Islet precursor cell (in vitro differentiated cells): ENCODE data around the gene PACS1.

ENCODE experiments used
- DNase-seq: peaks from one replicate; pipeline ENCODE4 v3.0.0-alpha.2; 2018

Gene PACS1

DNA sequence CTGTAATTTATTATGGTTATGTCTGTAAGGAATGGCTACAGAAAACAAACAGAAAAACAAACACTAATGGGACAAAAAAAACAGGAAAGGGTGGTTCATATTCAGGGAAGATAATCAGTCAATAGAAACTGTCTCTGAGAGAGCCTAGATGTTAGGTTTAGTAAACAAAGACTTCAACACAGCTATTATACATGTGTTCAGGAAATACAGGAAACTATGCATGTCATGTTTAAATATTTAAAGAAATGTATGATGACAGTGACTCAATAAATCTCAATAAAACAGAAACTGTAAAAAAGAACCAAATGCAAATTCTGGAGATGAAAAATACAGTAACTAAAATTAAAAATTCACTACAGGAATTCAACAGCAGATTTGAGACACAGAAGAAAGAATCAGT lies 76.0 kb downstream of the PACS1 start:
- no peak for DNase-seq

DNA sequence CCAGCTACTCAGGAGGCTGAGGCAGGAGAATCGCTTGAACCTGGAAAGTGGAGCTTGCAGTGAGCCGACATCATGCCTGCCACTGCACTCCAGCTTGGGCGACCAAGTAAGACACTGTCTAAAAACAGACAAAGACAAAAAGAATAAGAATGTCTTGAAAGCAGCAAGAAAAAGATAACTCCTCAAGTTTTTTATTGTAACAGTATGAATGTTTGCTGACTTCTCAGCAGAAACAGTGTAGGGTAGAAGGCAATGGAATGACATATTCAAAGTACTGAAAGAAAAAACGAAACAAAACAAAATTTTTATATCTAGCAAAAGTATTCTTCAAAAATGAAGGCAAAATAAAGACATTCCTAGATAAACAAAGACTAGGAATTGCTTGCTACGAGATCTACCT lies 76.9 kb downstream of the PACS1 start:
- DNase-seq = no peak

DNA sequence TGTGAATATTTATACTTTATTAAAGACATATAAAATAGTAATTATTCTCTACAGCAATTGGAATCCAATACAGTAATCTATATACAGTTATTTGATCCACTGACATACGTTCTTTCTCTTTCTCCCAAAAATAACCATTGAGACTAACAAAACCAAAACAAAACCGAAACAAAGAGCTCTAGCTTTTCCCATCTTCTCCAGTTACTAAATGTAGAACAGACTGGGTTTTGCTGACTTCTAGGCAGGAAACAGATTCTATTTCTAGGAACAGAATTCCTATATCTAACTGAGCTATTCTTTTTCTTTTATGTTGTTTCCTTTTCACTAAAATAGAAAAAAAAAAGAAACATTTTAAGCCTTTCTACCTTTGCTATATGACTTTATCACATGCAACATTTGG lies 80.1 kb downstream of the PACS1 start:
- DNase-seq = no peak

DNA sequence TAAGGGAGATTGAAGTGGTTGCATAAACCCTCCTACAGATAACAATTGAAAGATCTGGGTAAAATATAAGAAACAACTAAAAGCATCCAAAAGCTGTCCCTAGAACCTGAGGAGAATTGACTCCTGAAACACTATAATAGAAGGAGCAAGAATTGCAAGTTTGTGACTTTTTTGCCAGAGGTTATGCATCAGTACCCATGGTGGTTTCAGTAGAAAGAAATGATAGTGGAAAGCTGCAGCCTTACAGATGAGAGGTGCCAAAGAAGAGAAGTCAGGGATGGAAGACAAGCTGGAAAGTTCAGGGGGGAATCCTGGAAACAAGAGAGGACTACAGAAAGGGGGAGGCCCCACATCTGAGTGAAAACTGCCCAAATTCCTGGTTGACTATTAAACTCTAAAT lies 80.7 kb downstream of the PACS1 start:
- DNase-seq = no peak

DNA sequence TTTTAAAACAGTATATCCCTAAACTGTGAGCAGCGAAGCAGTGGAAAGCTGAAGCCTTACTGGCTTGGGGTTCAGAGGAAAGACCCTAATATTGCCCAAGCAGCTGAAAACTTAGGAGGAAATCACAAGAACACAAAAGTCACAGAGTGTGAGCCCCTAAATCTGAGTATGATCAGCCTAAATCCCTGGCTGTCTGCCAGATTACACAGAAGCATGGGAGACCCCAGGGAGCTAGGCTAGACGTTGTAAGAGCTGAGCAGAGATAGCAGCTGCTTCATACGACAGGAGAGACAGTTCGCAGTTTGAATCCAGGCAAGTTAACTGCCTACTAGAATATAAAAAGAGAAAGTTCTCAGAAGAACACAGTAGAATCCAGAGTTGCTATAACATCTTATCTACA lies 81.2 kb downstream of the PACS1 start:
- DNase-seq = no peak

DNA sequence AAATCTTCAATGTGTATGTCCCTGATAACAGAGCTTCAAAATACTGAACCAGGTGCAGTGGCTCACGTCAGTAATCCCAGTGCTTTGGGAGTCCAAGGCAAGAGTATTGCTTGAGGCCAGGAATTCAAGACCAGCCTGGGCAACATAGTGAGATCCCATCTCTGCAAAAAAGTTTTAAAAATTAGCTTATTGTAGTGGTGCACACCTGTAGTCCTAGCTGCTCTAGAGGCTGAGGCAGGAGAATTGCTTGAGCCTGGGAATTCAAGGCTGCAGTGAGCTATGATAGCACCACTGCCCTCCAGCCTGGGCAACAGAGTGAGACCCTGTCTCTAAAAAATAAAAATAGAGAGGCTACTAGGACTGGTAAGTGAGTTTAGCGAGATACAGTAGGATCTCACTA lies 84.0 kb downstream of the PACS1 start:
- DNase-seq = no peak

DNA sequence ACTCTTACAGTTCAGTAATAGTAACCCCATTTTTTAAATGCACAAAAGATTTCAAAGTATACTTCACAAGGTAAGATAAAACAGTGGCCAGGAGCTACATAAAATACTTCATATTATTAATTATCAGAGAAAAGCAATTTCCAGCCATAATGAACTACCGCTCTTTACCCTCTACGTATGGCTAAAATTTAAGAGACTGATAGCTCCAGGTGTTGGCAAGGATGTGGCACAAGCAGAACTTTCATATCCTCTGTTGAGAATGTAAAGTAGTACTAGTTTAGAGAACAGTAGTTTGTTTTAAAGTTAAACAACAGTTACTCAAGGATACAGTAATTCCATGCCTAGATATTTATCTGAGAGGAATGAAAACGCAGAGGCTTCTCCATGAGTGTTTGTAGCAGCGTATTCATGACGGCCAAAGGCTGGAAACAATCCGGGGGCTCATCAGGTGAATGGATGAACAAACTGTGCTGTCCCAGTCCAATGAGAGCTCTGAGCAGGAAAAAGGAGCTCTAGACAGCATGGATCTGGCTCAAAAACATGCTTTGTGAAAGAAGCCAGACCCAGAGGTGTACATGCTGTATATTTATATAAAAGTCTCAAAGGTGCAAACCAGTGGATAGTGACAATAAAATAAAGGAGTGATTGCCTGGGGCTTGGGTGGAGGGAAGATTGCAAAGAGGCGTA lies 85.5 kb downstream of the PACS1 start:
- no peak for DNase-seq

DNA sequence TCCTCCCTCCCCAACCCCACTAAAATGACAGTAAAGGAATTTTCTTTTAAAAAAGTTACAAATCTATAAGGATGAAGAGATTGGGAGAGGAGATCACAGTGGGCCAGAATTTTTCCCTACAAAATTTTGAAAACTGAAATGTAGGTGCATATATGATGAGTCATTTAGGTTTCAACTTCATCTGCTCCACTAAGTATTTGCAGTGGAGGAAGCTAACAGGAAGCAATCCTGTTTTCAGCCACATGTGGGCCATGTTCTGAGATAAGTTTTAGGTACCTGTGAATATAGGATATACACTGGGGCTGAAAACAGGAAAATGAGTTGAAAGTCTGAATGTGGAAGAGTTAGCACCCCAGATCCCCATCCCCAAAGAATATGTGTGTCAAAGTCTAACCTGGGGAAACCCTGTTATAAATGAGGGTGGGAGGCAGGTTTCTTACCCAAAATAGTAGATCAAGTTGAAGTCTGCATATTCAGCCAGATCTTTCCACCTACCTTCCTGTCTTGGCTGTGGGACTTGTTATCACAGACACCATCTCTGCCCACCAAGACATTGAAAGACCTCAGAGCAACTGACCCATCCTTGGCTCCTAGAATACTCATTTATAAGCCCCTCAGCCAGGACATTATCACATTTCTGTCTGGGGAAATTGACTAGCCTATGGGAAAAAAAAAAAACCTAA lies 87.3 kb downstream of the PACS1 start:
- no peak for DNase-seq

DNA sequence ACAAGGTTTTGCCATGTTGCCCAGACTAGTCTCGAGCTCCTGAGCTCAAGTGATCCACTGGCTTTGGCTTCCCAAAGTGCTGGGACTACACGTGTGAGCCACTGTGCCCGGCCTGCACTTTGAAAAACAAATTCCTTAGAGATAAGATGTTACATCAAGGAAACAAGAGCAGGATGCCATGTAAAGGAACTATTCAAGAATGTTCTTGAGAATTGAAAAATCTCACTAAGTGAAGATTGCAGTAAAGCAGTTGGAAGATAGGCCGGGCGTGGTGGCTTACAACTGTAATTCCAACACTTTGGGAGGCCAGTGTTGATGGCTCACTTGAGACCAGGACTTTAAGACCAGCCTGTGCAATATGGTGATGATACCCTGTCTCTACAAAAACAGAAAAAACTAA lies 88.1 kb downstream of the PACS1 start:
- no peak for DNase-seq

DNA sequence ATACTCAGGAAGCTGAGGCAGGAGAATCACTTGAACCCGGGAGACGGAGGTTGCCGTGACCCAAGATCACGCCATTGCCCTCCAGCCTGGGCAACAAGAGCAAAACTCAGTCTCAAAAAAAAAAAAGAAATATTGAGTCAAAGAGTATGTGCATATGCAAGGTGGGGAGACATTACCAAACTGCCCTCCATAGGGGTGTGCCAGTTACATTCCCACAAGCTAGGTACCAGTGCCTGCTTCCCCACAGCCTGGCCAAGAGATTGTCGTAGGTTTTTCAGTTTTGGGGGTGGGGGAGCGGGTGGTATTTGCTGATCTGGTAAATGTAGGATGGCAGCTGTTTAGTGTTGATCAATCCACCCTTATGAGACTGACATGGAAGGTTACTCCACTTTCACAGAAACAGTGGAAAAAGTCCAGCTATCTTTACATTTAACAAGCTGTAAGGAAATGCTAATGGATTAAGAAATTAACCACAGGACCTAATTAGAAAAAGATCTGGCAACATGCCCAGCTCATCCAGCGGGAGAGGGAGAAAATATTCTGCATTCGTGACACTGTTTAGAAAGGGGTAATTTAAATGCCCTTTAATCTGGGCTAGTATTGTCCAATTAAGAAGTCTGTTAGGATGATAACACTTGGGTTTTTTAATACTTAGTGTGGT lies 89.4 kb downstream of the PACS1 start:
- DNase-seq = no peak

DNA sequence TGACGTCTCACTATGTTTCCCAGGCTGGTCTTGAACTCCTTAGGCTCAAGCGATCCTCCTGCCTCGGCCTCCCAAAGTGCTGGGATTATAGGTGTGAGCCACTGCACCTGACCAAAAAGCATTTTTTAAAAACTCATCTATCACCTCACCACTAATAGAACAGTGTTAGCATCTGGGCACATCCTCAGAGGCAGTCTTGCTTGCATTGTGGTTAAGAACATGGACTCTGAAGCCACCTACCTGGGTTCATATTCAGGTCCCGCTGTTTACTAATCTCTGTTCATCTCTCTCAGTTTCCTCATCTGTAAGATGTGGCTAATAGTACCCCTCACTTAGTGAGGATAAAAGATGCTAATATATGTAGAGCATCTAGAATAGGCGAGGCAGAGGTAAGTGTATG lies 90.6 kb downstream of the PACS1 start:
- DNase-seq = no peak

DNA sequence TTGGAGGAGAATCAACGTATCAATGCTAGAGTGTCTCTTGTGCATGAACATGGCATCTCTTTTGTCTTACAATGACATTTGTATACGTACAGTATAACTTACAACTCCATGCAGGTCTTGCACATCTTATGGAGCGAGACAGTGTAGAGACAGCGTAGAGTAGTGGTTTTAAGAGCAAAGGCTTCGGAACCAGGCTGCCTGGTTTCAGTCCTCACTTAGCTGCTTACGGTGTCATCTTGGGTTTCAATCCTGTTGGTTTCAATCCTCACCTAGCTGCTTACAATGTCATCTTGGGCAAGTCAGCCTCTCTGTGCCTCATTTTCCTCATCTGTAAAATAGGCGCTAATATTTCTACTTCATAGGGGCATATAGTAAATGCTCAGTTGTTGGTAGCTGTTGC lies 98.2 kb downstream of the PACS1 start:
- no peak for DNase-seq

DNA sequence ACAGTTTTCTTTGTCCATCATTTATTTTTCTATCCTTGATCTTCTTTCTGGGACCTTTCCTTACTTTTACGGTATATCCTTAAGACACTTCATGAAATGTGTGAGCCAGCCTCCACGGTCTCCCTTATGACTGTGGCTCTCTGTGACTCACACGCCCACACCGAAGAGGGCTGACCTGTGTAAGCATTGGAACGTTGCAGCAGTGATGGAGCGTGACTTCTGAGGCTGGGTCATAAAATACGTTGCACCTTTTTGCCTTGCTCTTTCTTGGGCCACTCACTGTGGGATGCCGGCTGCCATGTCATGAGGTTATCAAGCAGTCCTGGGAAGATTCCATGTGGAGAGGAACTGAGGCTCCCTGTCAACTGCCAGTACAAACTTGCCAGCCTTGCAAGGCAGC lies 102.1 kb downstream of the PACS1 start:
- DNase-seq = peak; percentile 57

DNA sequence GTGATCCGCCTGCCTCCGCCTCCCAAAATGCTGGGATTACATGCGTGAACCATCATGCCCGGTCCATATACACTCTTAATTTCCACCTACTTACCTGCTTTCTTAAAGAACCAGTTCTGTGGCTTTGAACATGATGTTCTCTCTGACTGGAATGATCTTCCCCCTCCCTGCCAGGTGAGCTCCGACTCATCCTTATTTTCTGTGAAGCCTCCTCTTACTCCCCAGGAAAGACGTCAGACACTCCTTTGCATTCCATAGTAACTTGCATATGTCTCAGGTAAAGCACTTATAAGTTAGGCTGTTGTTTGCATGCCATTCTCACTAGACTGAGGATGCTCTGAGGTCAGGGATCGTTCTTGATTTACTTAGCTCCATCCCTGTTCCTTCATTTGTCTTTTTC lies 106.6 kb downstream of the PACS1 start:
- DNase-seq = peak; percentile 68

DNA sequence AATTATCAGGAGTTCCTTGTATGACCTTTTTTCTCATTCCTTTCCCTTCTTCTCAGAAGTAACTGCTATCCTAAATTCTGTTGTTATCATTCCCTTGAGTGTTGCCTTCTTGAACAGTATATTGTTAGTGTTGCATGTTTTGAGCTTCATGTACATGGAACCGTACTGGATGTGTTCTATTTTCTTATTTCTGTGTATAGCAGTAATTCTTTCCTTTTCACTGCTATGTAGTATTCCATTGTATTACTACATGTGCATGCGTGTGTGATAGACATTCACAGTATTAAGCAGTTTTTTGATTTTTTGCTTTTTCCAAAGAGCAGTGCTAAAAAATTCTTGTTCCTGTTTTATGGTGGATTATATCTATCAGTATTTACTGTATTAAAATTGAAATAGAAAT lies 108.1 kb downstream of the PACS1 start:
- no peak for DNase-seq

DNA sequence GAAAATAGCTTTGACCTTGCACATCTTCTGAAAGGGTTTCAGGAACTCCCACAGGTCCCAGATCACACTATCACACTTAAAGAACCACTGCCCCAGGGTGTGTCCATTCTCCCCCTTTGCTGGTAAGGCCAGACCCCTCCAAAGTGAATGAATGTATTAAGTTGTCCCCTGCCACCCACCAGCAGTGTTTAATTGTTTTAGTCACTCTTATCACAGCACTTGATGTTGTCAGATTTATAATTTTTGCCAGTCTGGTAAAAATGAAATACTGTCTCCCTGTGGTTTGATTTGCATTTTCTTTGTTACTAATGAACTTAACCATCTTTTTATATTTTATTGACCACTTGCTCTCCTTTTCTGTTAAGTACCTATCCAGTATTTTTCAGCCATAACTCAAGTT lies 108.8 kb downstream of the PACS1 start:
- no peak for DNase-seq

DNA sequence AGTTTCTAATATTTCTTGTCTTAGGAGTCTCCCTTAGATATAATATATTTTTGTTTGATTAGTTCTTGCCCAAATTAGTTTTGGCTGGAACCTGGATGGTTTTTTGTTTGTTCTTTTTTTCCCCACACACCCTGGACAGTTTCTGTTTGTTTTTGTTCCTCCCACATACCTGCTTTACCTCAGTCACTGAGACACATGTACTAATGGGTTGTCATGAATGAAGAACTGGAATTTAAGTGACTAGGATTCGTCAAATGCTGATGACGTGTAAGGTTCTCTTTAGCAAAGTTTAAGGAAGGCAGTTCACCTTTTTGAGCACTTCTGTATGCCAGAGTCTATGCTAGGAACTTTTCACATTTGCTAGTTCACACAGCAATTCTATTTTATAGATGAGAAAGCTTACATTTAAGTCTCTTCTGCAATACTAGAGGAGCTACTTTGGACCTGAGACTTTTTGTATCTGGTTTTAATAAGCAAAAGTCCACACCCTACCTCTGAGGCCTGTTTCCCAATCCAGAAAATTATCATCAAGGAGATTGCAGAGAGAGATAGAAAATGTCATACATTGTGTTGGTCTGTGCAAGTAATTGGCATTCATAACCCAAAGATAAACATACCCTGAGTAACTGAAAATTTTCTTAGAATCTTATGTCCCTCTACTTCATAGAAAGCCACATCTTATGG lies 111.7 kb downstream of the PACS1 start:
- DNase-seq = no peak

DNA sequence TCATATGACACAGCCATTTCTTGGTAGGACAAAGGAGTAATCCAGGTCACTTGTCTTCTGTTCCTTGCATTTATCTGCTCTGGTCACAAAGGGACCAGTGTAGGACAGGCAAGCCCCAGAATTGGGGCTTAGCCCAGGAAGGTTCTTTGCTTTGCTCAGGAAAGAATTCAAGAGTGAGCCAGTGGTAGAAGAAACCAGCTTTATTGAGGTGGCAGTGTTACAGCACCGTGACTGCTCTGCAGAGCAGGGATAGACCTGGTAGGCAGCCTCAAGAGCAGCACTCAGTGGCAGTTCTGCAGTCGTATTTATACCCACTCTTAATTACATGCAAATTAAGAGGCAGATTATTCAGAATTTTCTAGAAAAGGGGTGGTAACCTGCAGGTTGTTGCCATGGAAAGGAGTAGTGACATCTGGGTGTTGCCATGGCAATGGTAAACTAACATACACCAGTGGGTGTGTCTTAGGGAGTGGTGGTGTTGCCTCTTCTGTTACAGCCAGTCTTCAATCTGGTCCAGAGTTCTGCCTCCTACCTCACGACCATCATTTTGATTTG lies 113.5 kb downstream of the PACS1 start:
- DNase-seq = no peak

DNA sequence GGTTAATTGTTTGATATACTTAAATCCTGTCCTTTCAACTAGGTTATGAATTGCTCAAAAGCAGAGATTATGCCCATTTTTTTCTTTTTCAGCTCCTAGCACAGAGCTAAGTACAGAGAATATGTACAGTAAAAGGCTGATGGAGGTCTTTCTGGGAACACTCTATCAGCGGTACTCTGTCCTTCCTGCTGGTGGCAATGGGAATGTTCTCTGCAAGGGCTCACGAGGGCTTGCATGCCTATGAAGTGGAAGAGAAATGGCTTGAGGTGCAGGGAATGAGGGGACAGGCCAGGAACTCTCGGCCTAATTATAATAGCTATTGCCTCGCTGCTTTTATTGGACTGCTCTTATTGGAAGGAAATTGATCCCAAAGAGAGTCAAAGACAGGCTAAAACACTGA lies 114.7 kb downstream of the PACS1 start:
- no peak for DNase-seq

DNA sequence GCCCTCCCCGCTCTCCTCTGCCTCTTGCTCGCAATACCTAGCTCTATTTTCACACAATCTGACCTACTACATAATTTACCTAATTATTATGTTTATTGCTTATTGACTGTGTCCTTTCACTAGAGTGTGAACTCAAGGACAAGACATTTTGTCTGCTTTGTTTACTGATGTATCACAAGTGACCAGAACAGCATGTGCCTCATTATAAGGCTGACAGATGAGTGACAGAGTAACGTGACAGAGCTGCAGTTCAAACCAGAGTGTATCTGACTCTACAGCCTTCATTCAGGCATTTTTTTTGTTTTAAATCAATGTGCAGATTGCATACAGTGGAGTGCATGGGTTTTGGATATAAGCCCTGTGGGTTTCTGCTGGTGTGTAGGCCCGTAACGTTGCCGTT lies 116.4 kb downstream of the PACS1 start:
- DNase-seq = no peak

DNA sequence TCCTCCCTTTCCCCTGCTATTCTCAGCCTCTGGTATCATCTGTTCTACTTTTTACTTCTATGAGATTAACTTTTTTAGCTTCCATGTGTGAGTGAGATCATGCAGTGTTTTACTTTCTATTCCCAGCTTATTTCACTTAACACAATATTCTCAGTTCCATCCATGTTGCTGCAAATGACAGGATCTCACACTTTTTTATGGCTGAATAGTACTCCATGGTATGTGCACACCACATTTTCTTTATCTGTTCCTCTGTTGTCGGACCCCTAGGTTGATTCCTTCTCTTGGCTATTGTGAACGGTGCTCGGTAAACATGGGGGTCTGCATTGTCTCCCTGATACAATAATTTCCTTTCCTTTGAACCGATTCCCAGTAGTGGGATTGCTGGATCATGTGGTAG lies 117.4 kb downstream of the PACS1 start:
- DNase-seq = no peak

DNA sequence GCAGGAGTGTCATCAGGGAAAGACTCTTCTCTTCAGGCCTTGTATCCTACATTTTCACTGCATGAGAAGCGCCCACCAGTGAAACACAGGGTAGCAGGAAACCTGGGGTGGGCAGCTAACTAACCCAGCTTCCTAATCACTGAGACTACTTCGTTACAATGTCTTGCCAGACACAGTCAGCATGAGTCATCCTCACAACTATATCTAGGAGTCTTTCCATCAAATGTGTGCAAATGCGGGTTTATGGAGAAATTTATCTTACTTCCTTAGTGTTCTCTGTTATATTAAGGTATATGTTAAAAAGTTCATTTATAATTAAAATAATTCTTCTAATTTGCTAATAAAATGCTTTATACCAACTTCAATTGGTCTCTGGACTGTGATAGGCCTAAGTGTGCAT lies 118.5 kb downstream of the PACS1 start:
- DNase-seq = no peak

DNA sequence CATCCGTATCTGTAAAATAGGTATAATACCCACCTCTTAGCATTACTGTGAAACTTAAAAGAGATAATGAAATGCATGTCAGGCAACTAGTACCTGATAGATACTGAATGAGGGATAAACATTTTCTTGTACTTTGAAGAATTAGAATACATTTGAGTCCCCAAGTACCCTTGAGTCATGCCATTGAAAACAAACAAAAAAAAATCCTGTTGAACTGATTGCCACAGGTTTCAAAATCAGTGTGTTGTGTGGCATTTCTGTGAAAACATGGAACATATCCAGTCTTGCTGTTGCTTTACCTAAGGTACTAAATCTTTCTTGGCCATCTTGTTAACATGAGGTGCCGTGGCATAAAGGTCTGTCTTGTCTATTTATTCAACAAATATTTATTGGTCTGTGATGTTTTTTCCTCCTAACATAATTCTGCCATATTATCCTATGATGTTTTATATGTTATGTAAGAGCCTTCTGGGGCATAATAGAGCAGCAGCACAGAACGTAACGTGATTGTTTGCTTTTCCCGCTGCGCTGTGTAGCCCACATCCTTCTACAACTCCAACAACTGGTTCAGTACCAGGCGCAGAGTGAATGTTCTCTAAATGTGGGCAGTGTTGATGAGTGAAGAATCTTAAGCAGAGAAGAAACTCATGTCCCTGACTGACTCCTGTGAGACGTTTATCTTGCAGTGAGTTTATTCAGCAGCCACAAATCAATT lies 119.1 kb downstream of the PACS1 start:
- DNase-seq = no peak
